ENCODE results near the gene IFNL4.

- no peak for TF ChIP-seq CTCF (conservative IDR thresholded peaks at IDR 0.05)
- TF ChIP-seq EZH2 (IDR thresholded peaks at IDR 0.05; ENCODE audit: low read depth), result no peak
These were observed 6.1 kb upstream of the IFNL4 start for GRCh38 chr19:39254531-39255345.
